Activated CD4-positive, alpha-beta T cell treated with anti-CD3 and anti-CD28 coated beads, Interleukin-10, Interleukin-2, amounts not matched to agents 100 ng/mL and 50 ng/mL, durations not matched to agents 16 hours and 8 hours (primary cell): ENCODE measurements around the gene CCL4.
"Not testable (repeated sequence)": the region's sequence is repeated elsewhere in the genome, so short reads cannot be mapped to it uniquely, and the experiment has no call there.

Experiments used
- DNase-seq: peaks from one replicate; pipeline ENCODE4 v3.0.0-alpha.2; 2020

The CCL4 gene

GRCh38 chr17:36118477-36119353 is 15.1 kb downstream of the CCL4 start:
- DNase-seq, result no peak

- DNase-seq, result peak; percentile 37
These were observed 16.6 kb downstream of the CCL4 start for GRCh38 chr17:36120221-36120620.

GRCh38 chr17:36121099-36121498 is 17.5 kb downstream of the CCL4 start:
- not testable (repeated sequence) for DNase-seq

GRCh38 chr17:36123431-36123830 is 19.8 kb downstream of the CCL4 start:
- no peak for DNase-seq

GRCh38 chr17:36124879-36125824 is 21.5 kb downstream of the CCL4 start:
- no peak for DNase-seq

GRCh38 chr17:36127199-36127893 is 23.7 kb downstream of the CCL4 start:
- no peak for DNase-seq

GRCh38 chr17:36127911-36128310 is 24.3 kb downstream of the CCL4 start:
- no peak for DNase-seq

GRCh38 chr17:36128411-36128978 is 24.9 kb downstream of the CCL4 start:
- DNase-seq, result no peak

GRCh38 chr17:36129616-36130015 is 26.0 kb downstream of the CCL4 start:
- no peak for DNase-seq

- DNase-seq, result no peak
These were observed 26.7 kb downstream of the CCL4 start for GRCh38 chr17:36130346-36130745.

GRCh38 chr17:36131421-36131820 is 27.8 kb downstream of the CCL4 start:
- no peak for DNase-seq

GRCh38 chr17:36131931-36132330 is 28.3 kb downstream of the CCL4 start:
- no peak for DNase-seq

GRCh38 chr17:36132421-36132831 is 28.8 kb downstream of the CCL4 start:
- DNase-seq, result no peak

GRCh38 chr17:36133602-36134236 is 30.1 kb downstream of the CCL4 start:
- DNase-seq, result no peak

- no peak for DNase-seq
These were observed 31.8 kb downstream of the CCL4 start for GRCh38 chr17:36135465-36135864.

GRCh38 chr17:36136036-36136435 is 32.4 kb downstream of the CCL4 start:
- DNase-seq, result no peak

- no peak for DNase-seq
These were observed 32.8 kb downstream of the CCL4 start for GRCh38 chr17:36136439-36136838.

GRCh38 chr17:36142235-36142634 is 38.6 kb downstream of the CCL4 start:
- DNase-seq, result no peak

- DNase-seq, result no peak
These were observed 39.2 kb downstream of the CCL4 start for GRCh38 chr17:36142806-36143205.

GRCh38 chr17:36144014-36144413 is 40.4 kb downstream of the CCL4 start:
- no peak for DNase-seq

GRCh38 chr17:36144981-36145729 is 41.5 kb downstream of the CCL4 start:
- DNase-seq, result no peak
